HepG2 (cell line): ENCODE measurements around the gene IFI27.

Experiments used
- CEBPZ ChIP-seq: IDR thresholded peaks from 2 replicates; pipeline ENCODE4 v1.6.1; 2012; ENCODE audit warnings: low read length, improper control_type of control experiment
- SNAPC2 ChIP-seq: sonication (generic); formaldehyde crosslinking; IDR thresholded peaks from 2 replicates; pipeline ENCODE4 v1.8.1; 2022; ENCODE audit warnings: mild to moderate bottlenecking, missing genetic modification reagents
- TGIF2 ChIP-seq: IDR thresholded peaks from 2 replicates; pipeline ENCODE4 v1.6.1; 2016; ENCODE audit warnings: control low read depth, missing compliant biosample characterization

- TF ChIP-seq CEBPZ, result no peak
- TF ChIP-seq SNAPC2 (CRISPR knock-in tag), result no peak
- TF ChIP-seq TGIF2 (CRISPR knock-in tag), result no peak
Observed at GRCh38 chr14:94138251-94138650, 27.7 kb downstream of the IFI27 start.
